Esophagus squamous epithelium (tissue), 5 donors: Measurements from ENCODE around the gene EPAS1. TPM values are rescaled to one million over a fixed set of nuclear protein-coding genes. Genes with fewer than 3 reads are reported as not detected.

ENCODE experiments used
- DNase-seq: peaks from one replicate; lab custom pipeline; 2025; lab: John Stamatoyannopoulos, UW
- H3K27ac ChIP-seq, 4 donors: fragments of 200-600 bp; sonication (generic); one replicate each; pipeline ENCODE4 v1.5.1; 2016 to 2019; ENCODE audit warnings: mild to moderate bottlenecking in 1 of 4
- H3K27me3 ChIP-seq, 4 donors: fragments of 200-600 bp; sonication (generic); 1 replicate in 3 of 4; 2 replicates in 1 of 4; pipeline versions ENCODE4 v1.5.1 to v1.6.0; 2017 to 2021; ENCODE audit warnings: antibody characterized with exemption in 1 of 4
- H3K36me3 ChIP-seq, 3 donors: fragments of 200-600 bp; sonication (generic); one replicate each; pipeline ENCODE4 v1.5.1; 2016 to 2019
- H3K4me1 ChIP-seq, 3 donors: fragments of 200-600 bp; sonication (generic); one replicate each; pipeline ENCODE4 v1.5.1; 2017 to 2019
- H3K4me3 ChIP-seq, 4 donors: fragments of 200-600 bp; sonication (generic); 1 replicate in 3 of 4; 2 replicates in 1 of 4; pipeline ENCODE4 v1.5.1; 2016 to 2019; ENCODE audit warnings: mild to moderate bottlenecking in 2 of 4, moderate library complexity in 1 of 4
- H3K9me3 ChIP-seq, 3 donors: fragments of 200-600 bp; sonication (generic); one replicate each; pipeline ENCODE4 v1.5.1; 2016 to 2019
- CTCF ChIP-seq, 6 experiments: fragments of 450-650 bp in 4 of 6; fragments of 200-600 bp in 2 of 6; sonication (generic) in 2 of 6; IDR thresholded peaks; one replicate each; pipeline ENCODE4 v1.5.1; 2016 to 2019; ENCODE audit warnings: antibody characterized with exemption in 6 of 6, mild to moderate bottlenecking in 4 of 6, moderate library complexity in 4 of 6
- POLR2A ChIP-seq, 4 donors: fragments of 450-650 bp; IDR thresholded peaks; one replicate each; pipeline ENCODE4 v1.6.1; 2017; ENCODE audit warnings: antibody characterized with exemption in 4 of 4, mild to moderate bottlenecking in 4 of 4, moderate library complexity in 3 of 4
- WGBS, 2 donors: methylation state at CpG; one replicate each; pipeline ENCODE4 v1.1.5; 2018; 5-methylcytosine and 5-hydroxymethylcytosine counted together
- intact Hi-C: fragments of 100-400 bp; cut with DNase I; formaldehyde crosslinking; loops from one replicate; pipeline ENCODE4 v1.15.0; 2022
- total RNA-seq, 4 donors: library from RNA; depleted of rRNA; stranded (reverse); fragments of >200 nt; gene quantifications; one replicate each; pipeline ENCODE4 v1.1.0, GENCODE V29; 2016
- donor health status: DM: yes; HTN: yes; CAD: no.

EPAS1 gene
- total RNA-seq, 4 donors from 2014 or later: 86.7 to 151 (median 105) TPM

GRCh38 chr2:46283693-46284092 lies 13.5 kb upstream of the EPAS1 start:
- DNase-seq: no peak
- Histone ChIP-seq H3K9me3 (no peaks in the 10 kb centered on the region), H3K27me3 (no peaks in the 10 kb centered on the region), H3K36me3 (no peaks in the 10 kb centered on the region), H3K4me3 (no peak overlapping the region), H3K4me1 (peaks cover 0 to 19% (median 7%) of the 10 kb centered on the region in 3 donors), H3K27ac (no peak overlapping the region)
- intact Hi-C loops: no loop called here
- WGBS, 2 donors: 71 to 86% methylated on average over 3 of the region's 3 CpGs
- no peak for TF ChIP-seq CTCF (IDR thresholded peaks at IDR 0.05)
- TF ChIP-seq POLR2A (IDR thresholded peaks at IDR 0.05): no peak

GRCh38 chr2:46284260-46284659 lies 12.9 kb upstream of the EPAS1 start:
- Histone ChIP-seq H3K9me3 (no peaks in the 10 kb centered on the region), H3K27ac (no peak overlapping the region), H3K4me1 (peaks cover 0 to 19% (median 7%) of the 10 kb centered on the region in 3 donors), H3K27me3 (no peaks in the 10 kb centered on the region), H3K36me3 (no peaks in the 10 kb centered on the region), H3K4me3 (no peak overlapping the region)
- no peak for TF ChIP-seq CTCF (IDR thresholded peaks at IDR 0.05)
- TF ChIP-seq POLR2A (IDR thresholded peaks at IDR 0.05): no peak
- intact Hi-C loops: no loop called here
- no peak for DNase-seq
- WGBS, 2 donors: 94 to 100% methylated on average over 1 of the region's 1 CpG

DNA sequence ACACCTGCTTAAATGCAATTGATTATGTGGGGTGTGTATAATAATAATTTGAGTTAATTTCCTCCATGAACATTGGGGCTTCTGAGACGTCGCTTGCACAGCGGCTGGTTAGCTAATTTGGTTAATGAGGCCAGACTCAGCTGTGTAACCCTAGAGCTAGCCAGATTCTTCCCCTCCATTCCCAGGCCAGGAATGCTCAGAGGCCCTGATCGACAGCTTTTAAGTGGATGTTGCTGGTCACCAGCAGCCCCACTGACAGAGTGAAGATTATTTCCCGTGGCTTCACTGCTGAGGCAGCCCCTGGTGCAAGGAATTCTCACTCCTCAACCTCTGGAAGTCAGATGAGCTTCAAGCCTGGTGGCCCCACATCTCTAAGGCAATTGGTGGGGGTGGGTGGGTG lies 12.4 kb upstream of the EPAS1 start:
- WGBS, 2 donors: 90 to 94% methylated on average over 4 to 5 of the region's 5 CpGs
- Histone ChIP-seq H3K27me3 (no peaks in the 10 kb centered on the region), H3K4me1 (peaks cover 0 to 19% (median 7%) of the 10 kb centered on the region in 3 donors), H3K9me3 (no peaks in the 10 kb centered on the region), H3K4me3 (no peak overlapping the region), H3K36me3 (no peaks in the 10 kb centered on the region), H3K27ac (no peak overlapping the region)
- intact Hi-C loops: no loop called here
- no peak for TF ChIP-seq CTCF (IDR thresholded peaks at IDR 0.05)
- TF ChIP-seq POLR2A (IDR thresholded peaks at IDR 0.05): no peak
- DNase-seq: no peak

DNA sequence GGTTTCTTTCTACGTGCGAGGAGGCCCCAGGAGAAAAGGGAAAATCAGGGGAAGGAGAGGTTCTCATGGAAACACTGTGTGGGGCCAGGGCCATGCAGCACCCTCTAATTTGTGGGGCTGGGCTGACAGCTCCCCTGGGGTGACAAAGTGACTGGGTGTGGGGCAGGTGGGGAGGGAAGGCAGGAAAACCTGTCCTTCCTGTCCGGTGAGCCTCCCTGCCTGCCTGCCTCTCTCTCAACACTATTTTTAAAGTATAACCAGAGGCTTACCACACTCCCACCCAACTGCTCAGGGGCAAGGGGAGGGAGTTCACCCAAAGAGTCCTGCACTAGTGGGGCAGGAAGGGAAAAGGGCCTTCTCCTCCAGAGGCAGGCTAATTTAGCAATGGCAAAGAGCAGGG lies 10.5 kb upstream of the EPAS1 start:
- H3K4me3 ChIP-seq: no peak overlapping the region
- intact Hi-C loops: no loop called here
- H3K9me3 ChIP-seq: no peaks in the 10 kb centered on the region
- peaks cover 0 to 19% (median 7%) of the 10 kb centered on the region in 3 donors for H3K4me1 ChIP-seq
- H3K27me3 ChIP-seq: no peaks in the 10 kb centered on the region
- H3K27ac ChIP-seq: no peak overlapping the region
- no peak for TF ChIP-seq POLR2A (IDR thresholded peaks at IDR 0.05)
- TF ChIP-seq CTCF (IDR thresholded peaks at IDR 0.05): no peak
- 11 to 77% methylated on average over 1 to 2 of the region's 3 CpGs for WGBS, 2 donors
- DNase-seq: no peak
- no peaks in the 10 kb centered on the region for H3K36me3 ChIP-seq

- Histone ChIP-seq H3K4me3 (no peak overlapping the region), H3K36me3 (no peaks in the 10 kb centered on the region), H3K4me1 (peaks cover 0 to 19% (median 7%) of the 10 kb centered on the region in 3 donors), H3K27ac (no peak overlapping the region), H3K9me3 (no peaks in the 10 kb centered on the region), H3K27me3 (no peaks in the 10 kb centered on the region)
- DNase-seq: no peak
- intact Hi-C loops: loop anchor here (10.0 kb wide), 1 partner anchor 225 kb away; no protein-coding TSS in a partner anchor
- WGBS, 2 donors: 88 to 98% methylated on average over 5 of the region's 5 CpGs
- TF ChIP-seq POLR2A (IDR thresholded peaks at IDR 0.05): no peak
- no peak for TF ChIP-seq CTCF (IDR thresholded peaks at IDR 0.05)
Observed at GRCh38 chr2:46290078-46290477, 7.1 kb upstream of the EPAS1 start.
